Superior temporal gyrus (tissue), 1 donor: ENCODE results near the gene PDGFRB.

ENCODE experiments used
- DNase-seq: peaks from one replicate; pipeline ENCODE4 v3.0.0-alpha.2; 2016; ENCODE audit errors: extremely low spot score

Gene PDGFRB

DNA sequence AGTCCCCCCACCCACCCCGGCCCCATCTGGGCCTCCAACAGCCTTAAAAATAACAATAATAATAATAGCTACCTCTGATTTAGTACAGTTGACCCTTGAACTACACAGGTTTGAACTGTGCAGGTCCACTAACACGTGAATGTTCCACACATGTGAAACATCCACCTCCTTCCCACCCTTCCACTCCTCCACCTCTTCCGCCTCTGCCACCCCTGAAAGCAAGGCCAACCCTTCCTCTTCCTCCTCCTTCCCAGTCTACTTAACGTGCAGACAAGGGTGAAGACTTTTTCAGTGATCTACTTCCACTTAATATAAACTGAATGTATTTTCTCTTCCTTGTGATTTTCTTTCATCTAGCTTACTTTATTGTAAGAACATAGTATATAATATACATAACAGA is 10.8 kb downstream of the PDGFRB start:
- DNase-seq: no peak

DNA sequence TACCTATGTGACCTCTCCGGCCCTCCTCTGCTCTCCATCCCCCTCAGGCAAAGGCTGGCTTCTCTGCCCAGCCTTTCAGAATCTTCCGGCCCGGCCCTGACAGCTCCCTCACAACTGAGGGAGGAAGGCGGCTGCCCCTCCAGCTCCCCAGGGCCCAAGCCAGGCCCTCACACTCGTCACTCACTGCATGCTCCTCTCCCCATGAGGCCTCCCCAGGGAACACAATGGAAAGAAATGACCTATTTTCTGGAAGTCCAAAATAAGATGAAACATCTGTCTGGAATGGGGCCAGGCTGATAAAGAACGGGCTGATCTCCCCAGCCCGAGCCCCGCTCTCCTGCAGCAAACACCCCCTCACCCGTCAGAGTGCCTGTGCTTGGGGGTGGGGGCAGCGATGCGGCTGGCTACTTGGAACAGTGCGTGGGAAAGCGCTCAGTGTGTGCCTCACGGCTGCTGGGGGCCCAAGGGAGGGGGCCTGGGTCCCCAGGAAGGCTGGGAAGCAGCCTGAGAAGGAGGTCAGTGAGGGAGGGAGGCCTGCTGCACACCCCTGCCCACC is 11.3 kb downstream of the PDGFRB start:
- DNase-seq: no peak

DNA sequence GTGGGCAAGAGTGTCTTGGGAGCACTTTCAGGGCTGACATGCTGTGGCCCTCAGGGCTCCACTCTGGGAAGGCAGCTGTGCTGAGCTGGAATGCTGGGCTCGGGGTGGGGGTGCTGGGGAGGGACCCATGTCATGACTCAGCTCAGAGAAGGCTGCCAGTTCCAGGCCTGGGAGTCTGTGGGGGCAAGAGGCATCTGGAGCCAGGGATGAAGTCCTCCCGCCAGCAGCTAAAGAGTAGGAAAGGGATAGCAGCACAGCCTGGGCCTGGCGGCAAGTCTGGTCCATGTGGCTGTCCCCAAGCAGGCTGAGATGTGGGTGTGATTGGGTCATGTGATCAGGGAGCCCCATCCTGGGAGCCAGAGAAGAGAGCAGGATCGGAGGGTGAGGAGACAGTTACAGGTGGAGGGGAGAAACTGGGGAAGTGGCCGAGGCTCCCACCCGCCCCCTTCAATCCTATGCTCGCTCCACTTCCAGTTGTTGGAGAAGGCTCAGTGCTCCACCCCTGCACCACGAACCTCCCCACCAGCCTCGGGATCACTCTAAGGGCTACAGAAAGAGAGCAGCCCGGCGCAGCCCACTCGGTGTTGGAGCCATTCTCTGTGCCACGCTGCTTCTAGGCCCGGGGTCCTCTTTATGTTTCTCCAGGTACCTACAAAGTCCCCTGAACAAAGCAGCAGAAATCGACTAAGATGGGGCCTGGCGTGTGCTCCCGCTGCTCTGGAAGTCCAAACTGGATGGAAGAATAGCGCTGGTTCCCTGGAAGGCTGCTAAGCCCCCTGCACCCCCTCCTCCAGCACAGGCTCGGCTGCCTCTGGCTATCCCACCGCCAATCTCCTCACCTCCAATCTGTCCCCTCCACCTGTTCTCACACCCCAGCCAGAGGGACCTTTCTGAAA is 12.0 kb downstream of the PDGFRB start:
- no peak for DNase-seq

DNA sequence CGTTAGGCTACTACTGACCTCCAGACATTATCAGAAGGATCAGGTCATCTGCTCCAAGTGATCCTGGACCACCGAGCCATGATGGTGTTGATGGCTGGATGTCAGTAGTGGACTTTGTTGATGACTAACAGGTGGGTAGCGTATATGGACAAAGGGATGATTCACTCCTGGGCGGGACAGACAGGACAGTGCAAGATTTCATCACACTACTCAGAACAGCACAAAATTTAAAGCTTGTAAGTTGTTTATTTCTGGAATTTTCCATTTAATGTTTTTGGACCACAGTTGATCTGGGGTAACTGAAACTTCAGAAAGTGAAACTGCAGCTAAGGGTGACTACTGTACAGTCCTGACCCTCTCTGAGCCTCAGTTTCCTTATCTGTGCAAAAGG is 12.7 kb downstream of the PDGFRB start:
- DNase-seq: no peak

DNA sequence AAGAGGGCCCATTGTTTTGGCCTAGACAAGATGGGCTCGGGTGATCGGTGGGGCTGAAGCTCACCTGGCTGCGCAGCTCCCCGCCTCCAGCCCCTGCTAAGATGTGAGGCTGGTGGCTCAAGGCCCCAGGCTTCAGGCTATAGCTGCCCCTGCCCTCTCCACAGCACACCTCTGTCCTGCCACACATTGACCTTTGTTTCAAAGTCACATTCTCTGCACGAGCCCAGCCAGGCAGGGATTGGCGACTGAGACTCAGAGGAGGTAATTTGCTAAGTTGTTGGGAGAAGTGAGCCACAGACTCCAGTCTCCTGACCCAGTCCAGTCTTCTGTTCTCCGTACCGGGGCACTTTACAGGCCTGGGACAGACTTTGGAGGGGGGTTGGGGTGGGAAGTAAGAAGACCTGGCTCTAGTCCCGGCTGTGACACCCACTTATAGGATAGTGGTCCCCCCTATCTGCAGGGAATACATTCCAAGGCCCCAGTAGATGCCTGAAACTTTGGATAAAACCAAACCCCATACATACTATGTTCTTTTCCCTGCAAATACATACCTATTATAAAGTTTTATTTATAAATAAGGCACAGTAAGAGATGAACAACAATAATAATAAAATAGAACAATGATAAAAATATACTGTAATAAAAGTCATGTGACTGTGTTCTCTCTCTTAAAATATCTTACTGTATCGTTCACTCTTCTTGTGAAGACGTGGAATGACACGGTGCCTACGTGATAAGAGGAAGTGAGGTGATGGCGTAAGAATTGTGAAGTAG is 13.3 kb downstream of the PDGFRB start:
- DNase-seq: no peak

DNA sequence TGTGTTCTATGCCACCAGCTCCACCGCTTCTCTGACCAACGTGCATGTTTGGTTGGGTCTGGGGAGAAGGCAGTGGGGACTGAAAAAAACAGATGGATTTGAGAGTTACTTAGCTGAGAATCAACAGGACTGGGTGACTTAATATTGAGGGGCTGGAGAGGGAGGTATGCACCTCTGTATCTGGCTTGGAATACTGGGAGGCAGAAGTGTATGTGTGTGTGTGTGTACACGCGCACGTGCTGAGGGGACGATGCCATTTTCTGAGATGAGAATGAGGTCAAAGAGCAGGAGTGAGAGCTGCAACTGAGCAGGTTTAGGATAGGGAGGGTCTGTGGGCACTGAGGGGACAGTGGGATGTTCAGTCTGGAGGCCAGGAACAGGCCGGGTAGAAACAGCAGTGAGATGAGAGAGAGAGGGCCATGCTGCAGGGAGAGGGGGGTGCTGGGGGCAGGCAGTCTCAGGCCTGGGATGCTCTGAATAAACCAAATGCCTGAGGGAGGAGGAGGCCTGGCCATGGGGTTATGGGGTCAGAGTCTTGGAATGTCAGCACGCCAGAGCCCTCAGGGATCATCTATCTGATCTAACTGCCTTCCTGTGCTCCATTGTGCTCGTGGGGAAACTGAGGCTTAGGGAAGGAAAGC is 14.0 kb downstream of the PDGFRB start:
- no peak for DNase-seq

DNA sequence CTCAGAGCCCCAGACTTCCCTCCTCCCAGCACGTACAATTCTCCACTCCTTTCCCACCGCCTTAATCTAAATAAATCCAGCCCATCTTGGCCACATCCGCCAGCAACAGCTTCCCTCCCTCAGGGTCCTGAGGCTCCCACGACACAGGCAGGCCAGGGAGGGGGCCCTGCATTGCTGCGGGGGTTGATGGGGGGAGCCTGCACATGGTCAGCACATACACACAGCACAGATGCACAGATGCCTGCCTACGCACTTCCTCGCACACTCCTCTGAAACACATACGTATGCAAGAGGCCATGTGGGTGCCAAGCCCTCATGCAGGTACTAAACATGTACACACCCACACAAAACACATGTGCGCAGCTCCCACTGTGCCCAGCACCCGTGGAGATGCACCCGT is 14.8 kb downstream of the PDGFRB start:
- no peak for DNase-seq

DNA sequence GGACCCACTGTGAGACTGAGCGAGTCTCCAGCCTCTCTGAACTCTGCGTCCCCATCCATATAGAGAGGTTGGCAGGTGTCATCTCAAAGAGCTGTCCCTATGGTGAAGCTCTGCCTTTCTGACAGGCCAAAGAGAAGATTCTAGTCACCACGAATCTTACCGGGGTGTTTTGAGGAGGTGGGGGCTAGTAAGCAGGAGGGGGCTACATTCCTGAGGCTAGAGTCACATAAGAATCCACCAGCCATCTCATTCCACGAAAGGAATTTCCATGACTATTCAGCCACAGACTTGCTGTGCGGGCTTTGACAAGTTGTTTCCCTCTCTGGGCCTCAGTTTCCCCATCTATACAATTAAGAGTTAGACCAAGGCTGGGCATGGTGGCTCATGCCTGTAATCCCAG is 16.3 kb downstream of the PDGFRB start:
- DNase-seq: no peak

DNA sequence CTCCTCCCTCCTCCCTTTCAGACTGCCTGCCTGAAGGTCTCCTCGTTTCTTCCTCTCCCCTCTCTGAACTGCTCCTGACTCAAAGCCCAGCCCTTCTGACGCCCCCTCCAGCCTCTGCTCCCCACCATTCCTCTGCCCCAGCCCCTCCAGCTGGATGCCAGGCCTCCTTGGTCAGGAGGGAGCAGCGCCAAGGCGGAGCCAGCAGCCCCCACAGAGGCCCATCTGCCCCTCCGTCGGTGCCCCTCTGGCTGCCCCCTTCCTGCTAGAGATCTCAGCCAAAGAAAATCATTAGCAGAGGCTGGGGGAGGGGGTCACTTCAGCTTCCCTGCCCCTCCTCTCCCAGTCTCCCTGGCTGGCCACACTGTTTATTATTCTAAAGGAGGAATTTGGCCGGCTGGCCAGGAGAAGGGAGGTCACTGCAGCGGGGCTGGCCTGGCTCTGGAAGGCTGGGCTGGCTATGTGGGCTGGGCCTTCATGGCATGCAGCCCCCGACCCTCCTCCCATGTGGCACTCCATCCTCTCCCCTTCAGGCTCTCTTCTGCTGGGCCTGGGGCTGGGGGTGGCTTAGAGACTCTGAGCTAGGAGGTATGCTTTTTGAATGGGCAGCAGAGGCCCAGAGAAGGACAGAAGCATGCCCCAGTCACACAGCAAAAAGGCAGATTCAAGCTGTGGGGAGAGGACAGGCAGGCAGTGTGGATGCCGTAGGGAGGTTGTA is 16.9 kb downstream of the PDGFRB start:
- no peak for DNase-seq

DNA sequence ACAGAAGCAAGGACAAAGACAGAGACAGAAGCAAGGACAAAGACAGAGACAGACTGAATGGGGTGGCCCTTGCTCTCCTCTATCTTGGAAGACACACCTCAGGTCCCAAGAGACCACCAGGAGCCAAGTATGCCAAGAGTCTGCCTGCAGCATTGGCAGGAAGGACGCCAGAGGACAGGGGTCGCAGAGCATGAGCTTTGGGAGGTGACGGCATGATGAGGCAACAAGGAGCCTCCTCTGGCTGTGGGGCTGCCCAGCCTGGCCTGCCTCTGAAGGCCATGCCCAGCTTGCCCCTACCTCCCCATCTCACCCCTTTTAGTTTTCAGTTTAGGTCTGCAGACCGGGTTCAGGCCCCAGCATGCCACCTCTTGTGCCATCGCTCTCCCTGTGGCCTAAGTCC is 17.6 kb downstream of the PDGFRB start:
- DNase-seq: no peak

DNA sequence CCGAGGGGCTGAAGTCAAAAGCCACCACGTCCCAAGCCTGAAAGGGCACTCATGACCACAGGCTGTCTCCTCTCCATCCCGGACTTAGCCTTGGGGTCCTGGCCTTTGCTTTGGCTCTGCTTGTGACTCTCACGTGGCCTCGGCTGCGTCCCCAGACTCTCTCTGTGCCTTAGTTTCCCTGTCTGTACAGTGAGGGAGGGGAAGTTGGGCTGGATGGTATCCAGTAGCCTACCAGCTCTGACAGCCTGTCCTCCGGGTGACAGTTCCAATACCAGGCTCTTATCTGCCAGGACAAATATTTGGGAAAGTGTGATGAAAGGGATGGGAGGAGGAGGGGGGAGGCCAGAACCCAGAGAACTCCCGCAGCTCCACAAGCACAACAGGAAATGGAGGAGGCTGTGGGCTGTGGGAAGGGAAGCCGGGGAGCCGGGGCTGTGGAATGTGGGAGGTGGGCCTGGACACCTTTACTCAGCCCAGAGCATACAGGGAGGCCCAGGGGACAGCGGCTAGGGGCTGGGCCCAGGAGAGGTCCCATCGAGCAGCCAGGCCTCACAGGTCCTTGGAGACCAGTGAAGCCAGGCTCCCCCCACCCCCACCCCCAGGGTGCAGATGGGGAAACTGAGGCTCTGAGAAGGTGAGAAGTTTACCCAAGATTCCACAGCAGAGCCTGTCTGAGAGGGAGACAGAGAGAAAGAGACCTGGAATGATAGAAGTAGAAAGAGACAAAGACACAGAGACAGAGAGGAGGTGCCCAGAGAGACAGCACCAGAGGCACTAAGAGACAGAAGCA is 18.3 kb downstream of the PDGFRB start:
- no peak for DNase-seq

DNA sequence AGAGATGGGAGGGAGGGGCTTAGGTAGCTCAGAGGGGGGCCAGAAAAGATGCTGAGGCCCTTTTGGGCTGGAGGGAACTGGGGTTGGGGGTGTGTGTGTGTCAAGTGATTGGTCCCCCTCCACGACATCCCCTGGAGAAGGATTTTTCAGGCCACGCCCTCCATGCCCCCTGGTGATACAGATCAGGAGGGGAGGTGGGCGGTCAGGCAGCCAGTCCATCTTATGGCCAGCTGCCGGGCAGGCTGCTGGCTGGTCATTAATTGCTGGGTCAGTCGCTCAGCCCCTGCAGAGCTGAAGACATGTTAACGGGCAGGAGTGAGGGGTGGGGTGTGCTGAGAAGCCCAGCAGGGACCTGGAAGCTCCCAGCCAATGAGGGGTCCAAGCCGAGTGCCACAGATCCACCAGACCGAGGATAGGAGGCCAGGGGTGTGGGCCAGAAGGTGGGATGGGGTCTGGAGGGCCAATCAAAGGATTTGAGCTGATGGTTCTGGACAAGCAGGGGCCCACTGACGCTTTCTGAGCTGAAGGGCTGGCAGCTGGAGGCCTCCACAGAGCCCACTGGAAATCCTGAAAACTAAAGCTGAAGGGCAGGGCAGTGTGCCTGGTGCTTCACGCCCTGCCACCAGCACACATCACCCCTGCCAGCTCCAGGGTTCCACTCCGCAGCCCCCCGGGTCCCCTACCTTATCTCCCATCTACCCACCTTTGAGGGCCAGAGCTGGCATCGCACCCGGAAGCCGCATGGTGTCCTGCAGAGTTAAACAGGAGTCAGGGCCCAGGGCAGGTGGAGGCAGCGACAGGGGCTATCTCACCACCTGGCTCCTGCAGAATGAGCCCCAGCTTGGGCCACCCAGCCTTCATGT is 19.1 kb downstream of the PDGFRB start:
- no peak for DNase-seq

DNA sequence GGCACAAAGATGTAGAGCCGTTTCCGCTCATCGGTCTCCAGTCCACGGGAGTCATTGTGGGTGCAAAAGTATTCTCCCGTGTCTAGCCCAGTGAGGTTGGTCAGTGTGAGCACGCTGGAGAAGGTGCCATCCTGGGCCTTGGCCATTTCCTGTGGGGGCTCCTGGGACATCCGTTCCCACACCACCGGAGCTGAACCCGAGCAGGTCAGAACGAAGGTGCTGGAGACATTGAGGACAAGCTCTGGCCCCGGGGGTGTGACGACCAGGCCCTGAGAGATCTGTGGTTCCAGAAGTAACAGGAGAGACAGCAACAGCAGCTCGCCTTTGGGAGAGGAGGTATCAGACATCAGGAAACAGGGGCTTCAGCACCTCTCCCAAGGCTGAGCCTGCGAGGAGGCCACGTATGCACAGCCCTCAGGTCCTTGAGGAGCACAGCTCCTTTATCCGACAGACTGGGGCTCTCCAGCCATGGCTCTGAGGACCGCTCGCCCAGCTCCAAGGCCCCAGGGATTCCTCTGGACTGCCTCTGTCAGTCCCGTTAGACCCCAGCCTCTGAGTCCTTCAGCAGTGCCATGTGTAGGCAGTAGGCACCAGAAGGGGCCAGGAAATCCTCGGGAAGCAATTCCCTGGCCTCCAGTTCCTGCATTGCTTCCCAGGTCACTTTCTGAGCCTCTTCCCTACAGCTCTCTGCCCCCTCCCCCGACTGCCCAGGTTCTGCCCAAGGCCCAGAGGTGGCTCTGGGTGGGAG is 19.9 kb downstream of the PDGFRB start:
- DNase-seq: no peak

DNA sequence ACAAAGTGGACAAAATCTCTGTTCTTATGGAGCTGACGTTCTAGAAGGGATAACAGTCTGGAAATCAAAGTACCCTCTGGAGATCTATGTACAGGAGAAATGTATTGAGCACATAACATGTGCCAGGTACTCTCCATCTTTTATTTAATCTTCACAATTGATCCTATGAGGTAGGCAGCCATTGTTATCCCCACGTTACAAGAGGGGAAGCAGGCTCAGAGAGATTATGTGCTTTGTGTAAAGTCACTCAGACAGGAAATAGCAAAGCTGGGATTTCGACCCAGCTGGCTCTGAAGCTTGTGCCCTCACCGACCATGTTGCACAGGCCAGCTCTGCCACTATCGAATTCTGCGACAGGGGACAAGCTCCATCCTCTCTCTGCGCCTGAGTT is 21.5 kb downstream of the PDGFRB start:
- no peak for DNase-seq

DNA sequence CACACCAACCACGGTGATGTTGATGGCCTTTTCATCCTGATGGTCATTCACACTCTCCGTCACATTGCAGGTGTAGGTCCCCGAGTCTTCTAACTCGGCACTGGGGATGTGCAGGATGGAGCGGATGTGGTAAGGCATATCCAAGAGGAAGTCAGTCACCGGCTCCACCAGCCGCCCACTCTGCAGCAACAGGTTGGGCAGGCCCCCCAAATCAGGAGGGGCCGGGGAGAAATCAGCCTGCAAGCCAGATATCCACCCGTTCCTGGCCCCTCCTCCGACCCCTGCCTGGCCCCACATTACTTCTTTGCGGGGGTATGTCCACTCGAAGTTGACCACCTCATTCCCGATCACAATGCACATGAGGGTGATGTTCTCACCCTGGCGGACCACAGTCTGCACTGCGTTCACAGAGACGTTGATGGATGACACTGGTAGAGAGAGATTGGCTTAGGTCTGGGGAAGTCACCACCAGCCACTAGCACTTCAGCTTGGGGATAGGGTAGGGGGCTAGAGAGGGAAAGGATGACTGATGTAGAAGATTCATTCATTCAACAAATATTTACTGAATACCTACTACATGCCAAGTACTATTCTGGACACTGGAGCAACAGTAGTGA is 22.0 kb downstream of the PDGFRB start:
- DNase-seq: no peak

DNA sequence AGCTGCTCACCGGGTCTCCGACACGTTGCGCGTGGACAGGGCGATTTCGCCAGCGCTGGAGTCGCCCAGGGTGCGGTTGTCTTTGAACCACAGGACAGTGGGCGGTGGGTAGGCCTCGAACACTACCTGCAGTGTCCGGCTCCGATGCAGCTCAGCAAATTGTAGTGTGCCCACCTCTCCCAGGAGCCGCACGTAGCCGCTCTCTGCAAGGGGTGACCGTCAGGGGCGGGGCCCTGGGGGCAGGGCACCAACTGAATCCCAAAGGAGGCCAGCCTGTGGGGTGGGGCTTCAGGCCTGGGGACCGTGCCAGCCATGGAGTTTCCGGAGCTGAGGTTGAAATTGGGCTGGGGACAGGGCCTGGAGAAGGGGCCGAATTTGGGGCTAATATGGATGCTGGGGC is 22.9 kb downstream of the PDGFRB start:
- DNase-seq: no peak

DNA sequence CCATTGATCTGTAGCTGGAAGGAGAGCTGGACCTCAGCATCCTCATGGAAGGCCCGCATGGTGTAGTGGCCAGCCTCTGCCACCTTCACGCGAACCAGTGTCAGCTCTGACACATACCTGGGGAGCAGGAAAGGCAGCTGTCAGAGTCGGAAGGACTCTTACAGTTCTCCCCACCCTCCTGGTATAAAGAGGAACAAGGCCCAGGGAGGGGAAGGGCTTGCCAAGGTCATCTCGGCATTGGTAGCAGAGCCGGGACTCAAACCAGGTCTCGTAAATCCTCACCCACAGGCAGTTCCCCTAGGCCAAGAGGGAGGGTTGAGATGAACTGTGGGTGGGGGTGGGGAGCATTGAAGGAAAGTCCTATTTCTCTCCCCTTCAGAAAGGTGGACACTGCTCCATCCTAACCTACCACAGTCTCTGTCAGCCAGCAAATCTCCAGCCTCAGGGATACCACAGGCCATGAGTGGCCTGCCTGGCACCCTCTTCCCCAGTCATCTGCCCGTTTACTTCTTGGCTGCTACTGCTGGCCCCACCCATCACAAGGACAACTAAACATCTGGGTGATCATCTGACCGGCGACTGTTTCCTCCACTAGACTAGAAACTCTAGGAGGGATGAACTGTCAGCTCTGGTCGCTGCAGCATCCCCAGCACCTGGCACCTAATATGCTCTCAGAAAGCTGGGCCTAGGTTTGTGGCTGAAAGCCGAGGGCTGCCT is 23.5 kb downstream of the PDGFRB start:
- no peak for DNase-seq

DNA sequence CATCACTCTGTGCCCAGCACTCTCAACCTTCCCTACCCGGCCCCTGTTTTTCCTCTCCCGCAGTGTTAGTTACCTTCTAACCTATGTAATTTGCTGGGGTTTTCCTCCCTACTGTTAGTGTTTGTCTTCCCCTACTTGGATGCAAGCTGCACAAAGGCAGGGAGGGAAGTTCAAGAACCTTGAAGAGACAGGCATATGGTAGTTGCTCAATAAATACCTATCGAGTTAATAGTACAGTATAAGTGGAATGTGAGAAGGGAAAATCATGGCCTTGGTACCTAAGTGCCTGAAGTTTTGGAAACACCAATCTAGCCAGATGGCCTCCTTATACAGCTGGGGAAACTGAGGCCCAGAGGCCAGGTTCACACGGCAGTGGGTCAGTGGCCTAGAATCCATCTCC is 24.2 kb downstream of the PDGFRB start:
- DNase-seq: no peak
